ENCODE measurements around the gene SUMO4. TPM values are rescaled to one million over a fixed set of nuclear protein-coding genes. Genes with fewer than 3 reads are reported as not detected.

Gene SUMO4
- total RNA-seq, 4 donors from 2014 or later = 1.0 to 6.0 (median 3.4) TPM

DNA sequence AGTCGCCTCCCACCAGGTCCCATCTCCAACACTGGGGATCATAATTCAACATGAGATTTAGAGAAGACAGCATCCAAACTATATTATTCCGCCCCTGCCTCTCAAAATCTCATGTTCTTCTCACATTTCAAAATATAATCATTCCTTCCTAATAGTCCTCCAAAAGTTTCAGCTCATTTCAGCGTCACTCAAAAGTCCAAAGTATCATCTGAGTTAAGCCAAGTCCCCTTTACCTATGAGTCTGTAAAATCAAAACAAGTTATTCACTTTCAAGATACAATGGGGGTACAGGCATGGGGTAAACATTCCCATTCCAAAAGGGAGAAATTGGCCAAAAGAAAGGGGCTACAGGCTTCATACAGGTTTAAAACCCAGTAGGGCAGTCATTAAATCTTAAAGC, 39.5 kb upstream of the SUMO4 start:
- Histone ChIP-seq H3K36me3 (no peaks in the 10 kb centered on the region), H3K4me1 (peaks cover 3% of the 10 kb centered on the region), H3K9me3 (no peaks in the 10 kb centered on the region), H3K27ac (no peak overlapping the region), H3K27me3 (no peaks in the 10 kb centered on the region), H3K4me3 (no peak overlapping the region)
- no peak for TF ChIP-seq POLR2AphosphoS5 (IDR thresholded peaks at IDR 0.05)
- TF ChIP-seq POLR2A (IDR thresholded peaks at IDR 0.05) = no peak
- TF ChIP-seq EP300 (IDR thresholded peaks at IDR 0.05) = no peak
- TF ChIP-seq, protein P1, sequence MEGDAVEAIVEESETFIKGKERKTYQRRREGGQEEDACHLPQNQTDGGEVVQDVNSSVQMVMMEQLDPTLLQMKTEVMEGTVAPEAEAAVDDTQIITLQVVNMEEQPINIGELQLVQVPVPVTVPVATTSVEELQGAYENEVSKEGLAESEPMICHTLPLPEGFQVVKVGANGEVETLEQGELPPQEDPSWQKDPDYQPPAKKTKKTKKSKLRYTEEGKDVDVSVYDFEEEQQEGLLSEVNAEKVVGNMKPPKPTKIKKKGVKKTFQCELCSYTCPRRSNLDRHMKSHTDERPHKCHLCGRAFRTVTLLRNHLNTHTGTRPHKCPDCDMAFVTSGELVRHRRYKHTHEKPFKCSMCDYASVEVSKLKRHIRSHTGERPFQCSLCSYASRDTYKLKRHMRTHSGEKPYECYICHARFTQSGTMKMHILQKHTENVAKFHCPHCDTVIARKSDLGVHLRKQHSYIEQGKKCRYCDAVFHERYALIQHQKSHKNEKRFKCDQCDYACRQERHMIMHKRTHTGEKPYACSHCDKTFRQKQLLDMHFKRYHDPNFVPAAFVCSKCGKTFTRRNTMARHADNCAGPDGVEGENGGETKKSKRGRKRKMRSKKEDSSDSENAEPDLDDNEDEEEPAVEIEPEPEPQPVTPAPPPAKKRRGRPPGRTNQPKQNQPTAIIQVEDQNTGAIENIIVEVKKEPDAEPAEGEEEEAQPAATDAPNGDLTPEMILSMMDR (IDR thresholded peaks at IDR 0.05) = no peak
- no peak for DNase-seq (ENCODE audit: low spot score in 2 of 2)
- WGBS = 96% methylated on average over 3 of the region's 3 CpGs

DNA sequence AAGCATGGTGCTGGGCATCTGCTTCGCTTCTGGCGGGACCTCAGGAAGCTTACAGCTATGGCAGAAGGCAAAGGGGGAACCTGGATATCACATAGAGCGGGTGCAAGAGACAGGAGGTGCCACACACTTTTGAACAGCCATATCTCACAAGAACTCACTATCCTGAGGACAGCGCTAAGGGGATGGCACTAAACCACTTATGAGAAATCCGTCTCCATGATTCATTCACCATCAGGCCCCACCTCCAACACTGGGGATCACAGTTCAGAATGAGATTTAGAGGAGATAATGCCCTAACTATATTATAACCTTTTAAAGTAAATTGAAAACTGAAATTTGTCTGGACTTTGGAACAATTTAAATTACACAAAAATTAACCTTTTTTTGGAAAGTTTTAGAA, 37.8 kb upstream of the SUMO4 start:
- TF ChIP-seq POLR2AphosphoS5 (IDR thresholded peaks at IDR 0.05) (no peak), EP300 (IDR thresholded peaks at IDR 0.05) (no peak), POLR2A (IDR thresholded peaks at IDR 0.05) (no peak)
- TF ChIP-seq, protein P1 (IDR thresholded peaks at IDR 0.05) = no peak
- Histone ChIP-seq H3K4me3 (no peak overlapping the region), H3K27ac (no peak overlapping the region), H3K27me3 (no peaks in the 10 kb centered on the region), H3K36me3 (no peaks in the 10 kb centered on the region), H3K4me1 (peaks cover 9% of the 10 kb centered on the region), H3K9me3 (no peaks in the 10 kb centered on the region)
- DNase-seq (ENCODE audit: low spot score in 2 of 2) = no peak
- 97% methylated on average over 5 of the region's 5 CpGs for WGBS

DNA sequence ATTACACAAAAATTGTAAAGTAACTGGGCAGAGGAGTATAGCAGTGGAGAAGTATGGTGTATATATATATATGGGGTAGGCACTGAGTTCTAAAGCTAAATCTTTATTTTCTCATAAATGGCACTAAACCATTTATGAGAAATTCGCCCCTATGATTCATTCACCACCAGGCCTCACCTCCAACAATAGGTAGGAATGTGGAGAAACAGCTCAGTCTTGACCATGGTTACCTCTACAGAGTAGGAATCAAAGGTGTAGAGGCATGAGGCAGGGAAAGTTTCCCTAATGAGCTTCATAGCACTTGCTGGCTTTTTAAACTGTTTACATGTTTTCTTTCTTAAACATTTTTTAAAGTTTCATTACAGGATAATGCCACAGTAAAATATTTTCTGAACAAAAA, 36.9 kb upstream of the SUMO4 start:
- TF ChIP-seq POLR2A (IDR thresholded peaks at IDR 0.05) = no peak
- TF ChIP-seq, protein P1 (IDR thresholded peaks at IDR 0.05) = no peak
- no peak for TF ChIP-seq POLR2AphosphoS5 (IDR thresholded peaks at IDR 0.05)
- no peak for TF ChIP-seq EP300 (IDR thresholded peaks at IDR 0.05)
- no peak overlapping the region for H3K27ac ChIP-seq
- no peaks in the 10 kb centered on the region for H3K9me3 ChIP-seq
- peaks cover 16% of the 10 kb centered on the region for H3K4me1 ChIP-seq
- H3K4me3 ChIP-seq = no peak overlapping the region
- no peaks in the 10 kb centered on the region for H3K27me3 ChIP-seq
- no peaks in the 10 kb centered on the region for H3K36me3 ChIP-seq
- DNase-seq (ENCODE audit: low spot score in 2 of 2) = no peak
- 100% methylated on average over 1 of the region's 1 CpG for WGBS

DNA sequence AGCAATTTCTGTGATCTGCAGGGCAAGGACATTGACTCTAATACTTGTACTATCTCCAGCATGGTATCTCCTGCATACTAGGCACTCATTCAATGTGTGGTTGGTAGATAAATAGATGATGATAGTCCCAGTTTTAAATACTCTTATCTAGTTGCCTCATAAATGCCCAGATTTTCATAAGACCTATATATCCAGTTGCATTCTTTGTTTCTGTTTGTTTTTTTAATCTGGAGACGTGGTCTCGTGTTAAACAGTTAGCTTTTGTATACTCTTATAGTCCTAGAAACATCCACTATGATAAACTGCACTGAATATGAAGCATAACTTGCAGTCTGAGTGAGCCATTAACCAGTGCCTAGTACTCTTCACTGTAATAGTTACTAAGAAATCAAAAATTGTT, 35.5 kb upstream of the SUMO4 start:
- peaks cover 16% of the 10 kb centered on the region for H3K4me1 ChIP-seq
- TF ChIP-seq POLR2A (IDR thresholded peaks at IDR 0.05) = no peak
- TF ChIP-seq EP300 (IDR thresholded peaks at IDR 0.05) = no peak
- TF ChIP-seq, protein P1 (IDR thresholded peaks at IDR 0.05) = no peak
- TF ChIP-seq POLR2AphosphoS5 (IDR thresholded peaks at IDR 0.05) = no peak
- WGBS = 86% methylated on average over 2 of the region's 2 CpGs

DNA sequence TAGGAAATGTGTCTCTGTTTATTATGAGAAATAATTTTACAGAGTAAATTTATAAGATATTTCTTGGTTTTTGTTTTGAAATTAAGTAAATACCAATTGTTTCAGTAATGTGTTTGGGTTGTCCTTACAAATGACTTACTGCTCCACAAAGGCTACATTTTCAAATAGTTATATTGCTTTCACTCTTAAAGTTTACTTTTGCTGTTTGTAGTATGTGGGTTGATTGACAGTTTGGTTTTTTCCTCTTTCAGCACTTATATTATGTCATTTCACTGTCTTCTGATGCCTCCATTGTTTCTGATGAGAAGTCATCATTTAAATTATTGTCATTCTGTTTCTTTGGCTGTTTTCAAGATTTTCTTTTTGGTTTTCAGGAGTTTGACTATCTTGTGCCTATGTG, 34.9 kb upstream of the SUMO4 start:
- Histone ChIP-seq H3K4me3 (no peak overlapping the region), H3K36me3 (no peaks in the 10 kb centered on the region), H3K27me3 (no peaks in the 10 kb centered on the region), H3K27ac (no peak overlapping the region), H3K9me3 (no peaks in the 10 kb centered on the region), H3K4me1 (peaks cover 16% of the 10 kb centered on the region)
- TF ChIP-seq EP300 (IDR thresholded peaks at IDR 0.05) (no peak), POLR2AphosphoS5 (IDR thresholded peaks at IDR 0.05) (no peak), POLR2A (IDR thresholded peaks at IDR 0.05) (no peak)
- TF ChIP-seq, protein P1 (IDR thresholded peaks at IDR 0.05) = no peak
- no peak for DNase-seq (ENCODE audit: low spot score in 2 of 2)

More for the DNA sequence above, 35.5 kb upstream of the SUMO4 start:
- Histone ChIP-seq H3K36me3 (no peaks in the 10 kb centered on the region), H3K27ac (no peak overlapping the region), H3K9me3 (no peaks in the 10 kb centered on the region), H3K27me3 (no peaks in the 10 kb centered on the region), H3K4me3 (no peak overlapping the region)
- no peak for DNase-seq (ENCODE audit: low spot score in 2 of 2)
